PC-3 (cell line): ENCODE results near the gene DKK3. TPM values are rescaled to one million over a fixed set of nuclear protein-coding genes. Genes with fewer than 3 reads are reported as not detected.
A peak's percentile ranks its signal among the peaks of the same experiment; 100 is the strongest.

Source experiments
- ATAC-seq: fragments of 200-7000 bp; cut with Tn5 transposase; 2 replicates; pipeline ENCODE4 v1.9.1; 2020; ENCODE audit warnings: mild to moderate bottlenecking, moderate library complexity
- BruUV-seq: library from RNA; stranded (reverse); fragments of 400-500 nt; replicated peaks from 2 replicates; lab custom pipeline; 2021; lab: Mats Ljungman, UMichigan
- CTCF ChIA-PET: fragments of 300-600 bp; sonication (Branson Sonifier 250); formaldehyde crosslinking; loops from one replicate; lab custom pipeline; 2022; ENCODE audit warnings: antibody characterized with exemption; lab: Charles Lee
- POLR2A ChIA-PET: fragments of 300-600 bp; sonication (Branson Sonifier 250); formaldehyde crosslinking; loops from one replicate; lab custom pipeline; 2022; ENCODE audit warnings: antibody characterized with exemption; ENCODE audit not compliant: unreplicated experiment; lab: Charles Lee
- DNase-seq: peaks from one replicate; pipeline ENCODE4 v3.0.0-alpha.2; 2015
- H2AFZ ChIP-seq: fragments of 300-600 bp; sonication (generic); 2 replicates; pipeline ENCODE4 v1.6.0; 2016; ENCODE audit warnings: antibody characterized with exemption, low read length
- H3F3A ChIP-seq: fragments of 300-600 bp; sonication (generic); one replicate; pipeline ENCODE4 v1.6.0; 2017; ENCODE audit warnings: antibody characterized with exemption, low read length, control low read depth, mild to moderate bottlenecking; ENCODE audit not compliant: unreplicated experiment
- H3K27ac ChIP-seq: fragments of 300-600 bp; sonication (generic); 2 replicates; pipeline ENCODE4 v1.5.1; 2016; ENCODE audit warnings: mild to moderate bottlenecking, low read length
- H3K27me3 ChIP-seq: fragments of 300-600 bp; sonication (generic); 2 replicates; pipeline ENCODE4 v1.6.1; 2016; ENCODE audit warnings: low read length, mixed read lengths
- H3K36me3 ChIP-seq: fragments of 300-600 bp; sonication (generic); 2 replicates; pipeline ENCODE4 v1.6.1; 2016; ENCODE audit warnings: low read depth, mixed run types, low read length, mixed read lengths
- H3K4me1 ChIP-seq: fragments of 300-600 bp; sonication (generic); 2 replicates; pipeline ENCODE4 v1.5.1; 2016; ENCODE audit warnings: low read length; ENCODE audit not compliant: insufficient read depth
- H3K4me2 ChIP-seq: fragments of 300-600 bp; sonication (generic); 2 replicates; pipeline ENCODE4 v1.6.0; 2016; ENCODE audit warnings: low read length
- H3K4me3 ChIP-seq: fragments of 300-600 bp; sonication (generic); 2 replicates; pipeline ENCODE4 v1.5.1; 2016; ENCODE audit warnings: mild to moderate bottlenecking, low read length, mixed read lengths
- H3K79me2 ChIP-seq: fragments of 300-600 bp; sonication (generic); 2 replicates; pipeline ENCODE4 v1.6.1; 2017; ENCODE audit warnings: low read length, mixed read lengths
- H3K9ac ChIP-seq: fragments of 300-600 bp; sonication (generic); 2 replicates; pipeline ENCODE4 v1.6.0; 2016; ENCODE audit warnings: mild to moderate bottlenecking, low read length
- H3K9me2 ChIP-seq: fragments of 300-600 bp; sonication (generic); replicated peaks from 2 replicates; pipeline ENCODE4 v1.6.1; 2016; ENCODE audit warnings: mixed run types, low read length, mixed read lengths
- H3K9me3 ChIP-seq: fragments of 300-600 bp; sonication (generic); 2 replicates; pipeline ENCODE4 v1.6.1; 2016; ENCODE audit warnings: low read length, mixed read lengths
- H4K20me1 ChIP-seq: fragments of 300-600 bp; sonication (generic); 2 replicates; pipeline ENCODE4 v1.6.1; 2016; ENCODE audit warnings: low read length, mixed read lengths
- CTCF ChIP-seq: fragments of 300-600 bp; sonication (generic); conservative IDR thresholded peaks from 2 replicates; pipeline ENCODE4 v1.5.1; 2017; ENCODE audit warnings: antibody characterized with exemption, low read depth, mild to moderate bottlenecking, low read length
- EZH2 ChIP-seq: fragments of 300-600 bp; sonication (generic); IDR thresholded peaks from one replicate; pipeline ENCODE4 v1.6.1; 2017; ENCODE audit warnings: antibody characterized with exemption, mild to moderate bottlenecking, low read length; ENCODE audit not compliant: unreplicated experiment
- EZH2phosphoT487 ChIP-seq: fragments of 300-600 bp; sonication (generic); IDR thresholded peaks from 2 replicates; pipeline ENCODE4 v1.6.1; 2018; ENCODE audit warnings: mild to moderate bottlenecking, antibody characterized with exemption, low read length, borderline replicate concordance
- intact Hi-C: fragments of 100-400 bp; cut with micrococcal nuclease; formaldehyde crosslinking; loops from 2 replicates; pipeline ENCODE4 v1.9.0; 2023
- total RNA-seq: library from RNA; depleted of rRNA; stranded (reverse); fragments of >200 nt; gene quantifications from 2 replicates; pipeline ENCODE4 v1.2.3, GENCODE V29; 2014

The DKK3 gene
- total RNA-seq, 1 experiment from 2014 or later = 0.07 TPM

- Histone ChIP-seq H3K9ac (no peak overlapping the region), H3K79me2 (no peaks in the 10 kb centered on the region), H3K4me1 (peaks cover 10% of the 10 kb centered on the region), H3K27me3 (no peaks in the 10 kb centered on the region), H3K4me3 (no peak overlapping the region), H4K20me1 (no peaks in the 10 kb centered on the region), H3K9me3 (no peaks in the 10 kb centered on the region), H3K9me2 (no peaks in the 10 kb centered on the region), H3K4me2 (peak overlapping the region; percentile 8; the same call in 1 of the 2 replicates), H3F3A (no peaks in the 10 kb centered on the region), H3K36me3 (no peaks in the 10 kb centered on the region), H2AFZ (no peak overlapping the region), H3K27ac (no peak overlapping the region)
- ATAC-seq = no peak; the same call in 1 of the 2 replicates
- DNase-seq = no peak
- BruUV-seq = no TSS peak
- TF ChIP-seq CTCF = no peak
- no peak for TF ChIP-seq EZH2
- TF ChIP-seq EZH2phosphoT487 = no peak
- CTCF ChIA-PET = no interaction called here
- intact Hi-C loops = no loop called here
- POLR2A ChIA-PET = no interaction called here
Measured at GRCh38 chr11:12005061-12005460, 3.4 kb downstream of the DKK3 start.

GRCh38 chr11:12003815-12004214 lies 4.6 kb downstream of the DKK3 start:
- POLR2A ChIA-PET = no interaction called here
- ATAC-seq (no peak), DNase-seq (no peak)
- H3K4me3 ChIP-seq = no peak overlapping the region
- no peaks in the 10 kb centered on the region for H3K9me3 ChIP-seq
- H3K4me1 ChIP-seq = peaks cover 14% of the 10 kb centered on the region
- no peaks in the 10 kb centered on the region for H3K27me3 ChIP-seq
- H2AFZ ChIP-seq = no peak overlapping the region
- no peak overlapping the region for H3K27ac ChIP-seq
- H3K9ac ChIP-seq = no peak overlapping the region
- BruUV-seq = no TSS peak
- no peaks in the 10 kb centered on the region for H4K20me1 ChIP-seq
- no peaks in the 10 kb centered on the region for H3F3A ChIP-seq
- intact Hi-C loops = no loop called here
- H3K9me2 ChIP-seq = no peaks in the 10 kb centered on the region
- no peaks in the 10 kb centered on the region for H3K79me2 ChIP-seq
- H3K36me3 ChIP-seq = no peaks in the 10 kb centered on the region
- H3K4me2 ChIP-seq = no peak overlapping the region
- CTCF ChIA-PET = no interaction called here
- TF ChIP-seq CTCF = no peak
- TF ChIP-seq EZH2 = no peak
- TF ChIP-seq EZH2phosphoT487 = no peak

- BruUV-seq = no TSS peak
- H3K9me3 ChIP-seq = no peaks in the 10 kb centered on the region
- H2AFZ ChIP-seq = no peak overlapping the region
- H3K9me2 ChIP-seq = no peaks in the 10 kb centered on the region
- H3K4me2 ChIP-seq = no peak overlapping the region
- H3K9ac ChIP-seq = no peak overlapping the region
- no peak for DNase-seq
- no peaks in the 10 kb centered on the region for H3K79me2 ChIP-seq
- POLR2A ChIA-PET = no interaction called here
- H3K4me3 ChIP-seq = no peak overlapping the region
- CTCF ChIA-PET = no interaction called here
- TF ChIP-seq EZH2 (no peak), EZH2phosphoT487 (no peak), CTCF (no peak)
- intact Hi-C loops = no loop called here
- no peaks in the 10 kb centered on the region for H3F3A ChIP-seq
- H3K36me3 ChIP-seq = no peaks in the 10 kb centered on the region
- no peaks in the 10 kb centered on the region for H3K27me3 ChIP-seq
- no peak overlapping the region for H3K27ac ChIP-seq
- no peak for ATAC-seq
- H4K20me1 ChIP-seq = no peaks in the 10 kb centered on the region
- H3K4me1 ChIP-seq = peaks cover 18% of the 10 kb centered on the region
Measured at GRCh38 chr11:12003336-12003735, 5.1 kb downstream of the DKK3 start.
